Nephron (organoid): ENCODE measurements around the gene RNF130.

Experiments
- H3K27ac Mint-ChIP-seq, 3 experiments: 2 replicates each; pipeline ENCODE4 v1.8.0; 2020; ENCODE audit warnings: mixed read lengths in 3 of 3, mild to moderate bottlenecking in 2 of 3, moderate library complexity in 1 of 3
- H3K27me3 Mint-ChIP-seq: 2 replicates; pipeline ENCODE4 v1.8.0; 2021; ENCODE audit warnings: low read depth, mild to moderate bottlenecking, moderate library complexity, mixed read lengths
- H3K36me3 Mint-ChIP-seq: 2 replicates; pipeline ENCODE4 v1.8.0; 2020; ENCODE audit warnings: low read depth, mixed read lengths
- H3K4me1 Mint-ChIP-seq: 2 replicates; pipeline ENCODE4 v1.8.0; 2020; ENCODE audit warnings: mixed read lengths
- H3K4me3 Mint-ChIP-seq, 3 experiments: 2 replicates each; pipeline ENCODE4 v1.8.0; 2020; ENCODE audit warnings: mild to moderate bottlenecking in 3 of 3, mixed read lengths in 3 of 3, moderate library complexity in 2 of 3
- H3K9me3 Mint-ChIP-seq: 2 replicates; pipeline ENCODE4 v1.8.0; 2020; ENCODE audit warnings: mixed read lengths
- CTCF ChIP-seq, 3 experiments: fragments of 200-600 bp; sonication (generic); IDR thresholded peaks; one replicate each; pipeline ENCODE4 v1.5.0; 2021; ENCODE audit warnings: antibody characterized with exemption in 3 of 3; ENCODE audit not compliant: unreplicated experiment in 3 of 3

The RNF130 gene

GRCh38 chr5:179906795-179907555 lies 164.6 kb downstream of the RNF130 start:
- Mint-ChIP-seq H3K36me3 (peaks cover 17% of the 10 kb centered on the region), H3K4me3 (peak overlapping the region; percentile 88 to 91 (median 91)), H3K27me3 (no peaks in the 10 kb centered on the region), H3K27ac (peak overlapping the region in 2 of 3 experiments; percentile 39 to 56), H3K4me1 (peaks cover 5% of the 10 kb centered on the region), H3K9me3 (no peaks in the 10 kb centered on the region)
- TF ChIP-seq CTCF (IDR thresholded peaks at IDR 0.05; ENCODE audit: unreplicated experiment in 3 of 3), result no peak

GRCh38 chr5:179906294-179906794 lies 165.2 kb downstream of the RNF130 start:
- Mint-ChIP-seq H3K9me3 (no peaks in the 10 kb centered on the region), H3K36me3 (peaks cover 17% of the 10 kb centered on the region), H3K4me1 (peaks cover 5% of the 10 kb centered on the region), H3K4me3 (peak overlapping the region; percentile 88 to 91 (median 91)), H3K27ac (peak overlapping the region in 2 of 3 experiments; percentile 25 to 53), H3K27me3 (no peaks in the 10 kb centered on the region)
- no peak for TF ChIP-seq CTCF (IDR thresholded peaks at IDR 0.05; ENCODE audit: unreplicated experiment in 3 of 3)

GRCh38 chr5:179905161-179905560 lies 166.4 kb downstream of the RNF130 start:
- Mint-ChIP-seq H3K36me3 (peaks cover 23% of the 10 kb centered on the region), H3K4me3 (peak overlapping the region; percentile 7 to 69 (median 27)), H3K9me3 (no peaks in the 10 kb centered on the region), H3K27ac (peak overlapping the region in 2 of 3 experiments; percentile 28 to 33), H3K27me3 (no peaks in the 10 kb centered on the region), H3K4me1 (peaks cover 15% of the 10 kb centered on the region)
- TF ChIP-seq CTCF (IDR thresholded peaks at IDR 0.05; ENCODE audit: unreplicated experiment in 3 of 3), result no peak
